Subcutaneous abdominal adipose tissue (tissue), 5 donors: Measurements from ENCODE around the gene SCARF1.

Experiments
- H3K27ac ChIP-seq: one replicate; pipeline ENCODE4 v1.7.0; 2013; ENCODE audit warnings: low read depth, mild to moderate bottlenecking, inconsistent platforms, low read length, moderate library complexity
- H3K27me3 ChIP-seq, 5 donors: one replicate each; pipeline ENCODE4 v1.7.0; 2013; ENCODE audit warnings: low read length in 5 of 5, inconsistent platforms in 1 of 5; ENCODE audit not compliant: control insufficient read depth in 5 of 5, insufficient read depth in 4 of 5
- H3K36me3 ChIP-seq, 5 donors: one replicate each; pipeline ENCODE4 v1.7.0; 2013; ENCODE audit warnings: low read length in 5 of 5; ENCODE audit not compliant: control insufficient read depth in 5 of 5, insufficient read depth in 5 of 5
- H3K4me1 ChIP-seq, 5 donors: one replicate each; pipeline ENCODE4 v1.7.0; 2013; ENCODE audit warnings: low read length in 5 of 5, mild to moderate bottlenecking in 3 of 5, moderate library complexity in 1 of 5; ENCODE audit not compliant: control insufficient read depth in 5 of 5, insufficient read depth in 5 of 5
- H3K4me3 ChIP-seq, 5 donors: one replicate each; pipeline ENCODE4 v1.7.0; 2013; ENCODE audit warnings: low read length in 5 of 5, low read depth in 1 of 5
- H3K9ac ChIP-seq, 5 donors: one replicate each; pipeline ENCODE4 v1.7.0; 2013; ENCODE audit warnings: low read length in 5 of 5, mild to moderate bottlenecking in 4 of 5, moderate library complexity in 3 of 5
- H3K9me3 ChIP-seq, 5 donors: one replicate each; pipeline ENCODE4 v1.7.0; 2013; ENCODE audit warnings: low read length in 5 of 5; ENCODE audit not compliant: control insufficient read depth in 5 of 5
- donor health status: healthy.
- donor health status: healthy.
- donor health status: healthy.
- donor health status: healthy.
- donor health status: healthy.

The SCARF1 gene

DNA sequence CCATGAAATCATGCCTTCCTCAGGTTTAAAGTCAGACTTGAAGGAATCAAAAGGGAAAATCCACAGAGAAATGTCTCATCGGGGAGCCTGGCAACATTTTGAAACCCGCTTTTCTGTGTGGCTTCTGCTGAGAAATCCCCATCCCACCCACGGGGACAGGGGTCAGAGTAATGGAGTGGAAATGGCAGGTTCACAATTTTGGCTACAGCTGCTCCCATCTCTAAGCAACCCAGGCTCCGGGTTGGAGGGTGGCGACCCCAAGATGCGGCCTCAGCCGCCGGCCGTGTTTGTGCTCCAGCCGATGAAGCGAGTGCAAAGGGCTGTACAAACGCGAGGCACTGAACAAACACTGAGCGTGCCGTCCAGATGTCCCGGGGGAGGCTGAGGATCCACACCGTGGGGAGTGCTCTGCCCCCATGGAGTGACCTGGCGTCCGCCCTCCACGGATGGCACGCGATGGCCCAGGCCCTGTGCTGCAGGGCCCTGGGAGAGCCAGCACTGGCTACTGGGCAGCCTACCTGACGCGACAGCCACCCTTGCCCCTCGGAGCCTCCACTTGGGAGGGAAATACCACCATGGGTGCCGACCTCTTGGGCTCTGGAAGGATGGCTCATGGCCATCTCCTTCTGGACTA is 39.1 kb downstream of the SCARF1 start:
- H3K9ac ChIP-seq: peak overlapping the region in 3 of 5 donors; percentile 39 to 48 (median 42)
- H3K4me1 ChIP-seq: peaks cover 5 to 49% (median 31%) of the 10 kb centered on the region in 5 donors
- peak overlapping the region; percentile 62 for H3K27ac ChIP-seq
- no peaks in the 10 kb centered on the region for H3K27me3 ChIP-seq
- H3K4me3 ChIP-seq: peak overlapping the region in 1 of 5 donors; percentile 20
- no peaks in the 10 kb centered on the region for H3K9me3 ChIP-seq
- peaks cover 0 to 21% (median 0%) of the 10 kb centered on the region in 5 donors for H3K36me3 ChIP-seq

DNA sequence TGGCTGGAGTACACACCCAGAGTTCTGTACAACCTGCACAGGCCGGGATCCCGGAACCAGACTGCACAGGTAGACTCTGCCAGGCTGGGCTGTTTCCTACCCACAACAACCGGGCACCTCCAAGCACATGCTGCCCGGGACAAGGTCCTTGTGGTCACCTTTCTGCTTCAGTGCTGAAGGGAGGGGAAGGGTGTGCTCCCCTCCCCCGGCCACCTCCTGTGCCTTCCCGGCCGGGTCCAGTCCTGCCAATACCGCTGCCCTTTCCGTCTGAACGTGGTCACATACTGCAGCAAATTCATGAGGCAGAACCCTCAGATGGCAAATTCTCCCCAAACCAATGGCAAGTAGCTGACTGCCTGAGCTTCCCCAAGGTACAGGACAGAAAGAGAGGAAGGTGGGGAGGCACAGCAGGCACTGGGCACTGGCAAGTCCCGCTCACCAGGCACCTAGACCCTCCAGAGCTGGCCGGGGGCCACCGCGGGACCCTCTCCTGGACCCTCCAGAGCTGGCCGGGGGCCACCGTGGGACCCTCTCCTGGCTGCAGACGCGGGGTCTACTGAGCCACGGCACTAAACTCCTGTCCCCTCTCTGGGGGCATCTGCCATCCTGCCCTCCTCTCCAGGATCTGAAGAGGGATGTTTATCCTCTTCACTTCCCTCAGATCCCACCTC is 39.7 kb downstream of the SCARF1 start:
- H3K4me1 ChIP-seq: peaks cover 5 to 43% (median 24%) of the 10 kb centered on the region in 5 donors

DNA sequence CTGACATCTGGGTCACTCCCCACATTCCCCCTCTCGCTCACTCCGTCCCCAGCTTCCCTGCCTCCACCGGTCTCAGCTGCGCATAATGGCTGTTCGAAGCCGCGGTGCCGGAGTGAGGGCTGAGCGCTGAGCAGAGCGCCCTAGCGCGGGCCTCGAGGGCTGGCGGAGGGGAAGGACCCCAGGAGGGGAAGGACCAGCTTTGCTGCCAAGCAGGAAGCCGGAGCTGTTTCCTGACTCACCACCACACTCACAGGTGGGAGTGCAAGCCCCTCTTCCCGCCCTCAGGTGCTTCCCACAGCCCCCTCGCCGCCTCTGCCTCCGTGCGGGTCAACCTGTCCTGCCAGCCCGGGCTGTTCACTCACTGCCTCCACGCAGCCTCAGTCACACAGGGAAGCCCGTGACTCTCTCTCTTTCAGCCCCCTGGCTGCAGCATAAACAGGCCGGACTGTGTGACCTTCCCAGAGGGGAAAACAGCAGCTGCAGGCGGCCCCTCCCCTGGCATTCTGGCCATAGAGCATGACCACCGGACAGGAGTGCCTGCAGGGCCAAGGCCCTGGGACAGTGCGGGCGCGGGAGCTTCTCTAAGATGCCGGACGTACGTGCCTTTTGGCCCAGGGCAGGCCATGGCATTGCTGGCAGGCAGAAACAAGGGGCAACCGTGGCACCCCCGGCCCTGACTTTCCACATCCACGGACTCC is 40.6 kb downstream of the SCARF1 start:
- peak overlapping the region in 1 of 5 donors; percentile 1 for H3K9ac ChIP-seq
- H3K9me3 ChIP-seq: no peaks in the 10 kb centered on the region

More for the DNA sequence above, 39.7 kb downstream of the SCARF1 start:
- Histone ChIP-seq H3K9ac (no peak overlapping the region), H3K27ac (no peak overlapping the region), H3K9me3 (no peaks in the 10 kb centered on the region), H3K4me3 (no peak overlapping the region), H3K36me3 (peaks cover 0 to 23% (median 0%) of the 10 kb centered on the region in 5 donors), H3K27me3 (no peaks in the 10 kb centered on the region)

DNA sequence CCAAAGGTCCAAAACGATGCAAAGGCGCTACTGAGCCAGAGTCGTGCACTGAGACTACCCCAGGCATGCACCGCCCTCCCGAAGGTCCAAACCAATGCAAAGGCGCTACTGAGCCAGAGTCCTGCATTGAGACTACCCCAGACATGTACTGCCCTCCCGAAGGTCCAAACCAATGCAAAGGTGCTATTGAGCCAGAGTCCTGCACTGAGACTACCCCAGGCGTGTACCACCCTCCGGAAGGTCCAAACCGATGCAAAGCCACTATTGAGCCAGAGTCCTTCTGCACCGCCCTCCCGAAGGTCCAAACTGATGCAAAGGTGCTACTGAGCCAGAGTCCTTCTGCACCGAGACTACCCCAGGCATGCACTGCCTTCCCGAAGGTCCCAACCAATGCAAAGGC is 44.0 kb downstream of the SCARF1 start:
- H3K9ac ChIP-seq: no peak overlapping the region
- H3K4me1 ChIP-seq: peaks cover 0 to 25% (median 9%) of the 10 kb centered on the region in 5 donors
- H3K9me3 ChIP-seq: no peaks in the 10 kb centered on the region
- H3K4me3 ChIP-seq: no peak overlapping the region
- no peak overlapping the region for H3K27ac ChIP-seq
- no peaks in the 10 kb centered on the region for H3K27me3 ChIP-seq
- peaks cover 0 to 22% (median 0%) of the 10 kb centered on the region in 5 donors for H3K36me3 ChIP-seq

More for the DNA sequence above, 40.6 kb downstream of the SCARF1 start:
- H3K27me3 ChIP-seq: no peaks in the 10 kb centered on the region
- no peak overlapping the region for H3K4me3 ChIP-seq
- H3K4me1 ChIP-seq: peaks cover 5 to 43% (median 24%) of the 10 kb centered on the region in 5 donors
- no peak overlapping the region for H3K27ac ChIP-seq
- H3K36me3 ChIP-seq: peaks cover 0 to 20% (median 0%) of the 10 kb centered on the region in 5 donors

DNA sequence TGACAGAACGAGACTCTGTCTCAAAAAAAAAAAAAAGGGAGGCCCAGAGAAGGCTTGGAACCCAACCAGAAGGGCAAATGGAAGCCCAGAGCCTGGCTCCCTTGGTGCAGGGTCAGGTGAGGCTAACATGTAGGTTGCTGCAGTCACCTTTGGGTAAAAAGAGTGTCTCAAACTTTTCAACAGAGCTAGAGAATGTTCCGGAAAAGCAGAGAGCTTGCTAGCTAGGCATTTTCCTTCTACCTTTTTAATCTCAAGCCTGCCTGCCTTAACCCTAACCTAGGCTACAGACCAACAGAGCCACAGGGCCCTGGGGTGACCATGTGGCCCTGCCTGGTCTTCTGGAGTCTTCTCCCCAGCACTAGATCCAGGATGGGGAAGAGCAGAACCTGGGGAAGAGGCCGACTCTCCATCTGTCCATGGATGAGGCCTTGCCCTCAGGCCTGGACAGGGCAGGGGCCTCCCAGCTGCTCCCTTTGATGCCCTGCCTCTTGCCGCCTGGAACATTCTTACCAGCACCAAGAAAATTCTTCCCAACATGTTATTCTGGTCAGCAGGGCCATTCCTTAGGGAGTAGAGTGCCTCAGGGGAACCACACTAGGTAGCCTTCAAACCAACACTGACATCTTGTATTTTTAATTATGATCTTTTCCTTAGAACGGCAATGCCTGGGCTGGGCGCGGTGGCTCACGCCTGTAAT is 47.0 kb downstream of the SCARF1 start:
- H3K27me3 ChIP-seq: no peaks in the 10 kb centered on the region
- peaks cover 0 to 4% (median 0%) of the 10 kb centered on the region in 5 donors for H3K4me1 ChIP-seq
- H3K27ac ChIP-seq: no peak overlapping the region
- H3K9ac ChIP-seq: no peak overlapping the region
- no peaks in the 10 kb centered on the region for H3K9me3 ChIP-seq
- no peak overlapping the region for H3K4me3 ChIP-seq
- peaks cover 0 to 14% (median 0%) of the 10 kb centered on the region in 5 donors for H3K36me3 ChIP-seq

DNA sequence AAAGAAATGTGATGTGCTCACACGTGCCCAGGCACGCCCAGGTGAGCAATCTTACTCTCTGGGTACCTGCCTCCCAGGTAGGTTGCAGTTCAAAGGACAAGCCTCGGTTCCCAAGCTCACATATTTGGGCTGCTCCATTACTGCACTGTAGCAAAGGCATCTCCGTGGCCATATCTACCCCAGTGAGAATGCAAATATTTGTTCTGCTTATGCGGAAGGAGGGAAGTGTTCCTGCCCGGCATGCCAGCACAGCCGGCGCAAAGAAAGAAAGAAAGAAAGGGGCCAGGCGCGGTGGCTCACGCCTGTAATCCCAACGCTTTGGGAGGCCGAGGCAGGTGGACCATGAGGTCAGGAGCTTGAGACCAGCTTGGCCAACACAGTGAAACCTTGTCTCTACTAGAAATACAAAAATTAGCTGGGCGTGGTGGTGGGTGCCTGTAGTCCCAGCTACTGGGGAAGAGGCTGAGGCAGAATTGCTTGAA is 47.6 kb downstream of the SCARF1 start:
- H3K4me3 ChIP-seq: no peak overlapping the region
- H3K36me3 ChIP-seq: peaks cover 0 to 18% (median 3%) of the 10 kb centered on the region in 5 donors
- peaks cover 0 to 4% (median 0%) of the 10 kb centered on the region in 5 donors for H3K4me1 ChIP-seq
- no peak overlapping the region for H3K27ac ChIP-seq
- no peak overlapping the region for H3K9ac ChIP-seq
- H3K9me3 ChIP-seq: no peaks in the 10 kb centered on the region
- no peaks in the 10 kb centered on the region for H3K27me3 ChIP-seq

DNA sequence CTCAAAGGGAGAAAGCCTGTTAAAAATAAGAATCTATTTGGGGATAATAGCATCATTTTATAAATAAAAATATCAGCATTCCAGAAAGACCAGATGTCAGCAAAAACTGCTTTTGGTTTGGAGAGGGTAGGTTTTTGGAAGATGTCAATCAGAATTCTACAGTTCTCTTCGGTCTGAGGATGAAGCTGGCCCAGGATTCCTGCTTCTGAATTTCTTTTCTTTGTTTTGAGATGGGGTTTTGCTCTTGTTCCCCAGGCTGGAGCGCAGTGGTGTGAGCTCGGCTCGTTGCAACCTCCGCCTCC is 52.0 kb downstream of the SCARF1 start:
- no peak overlapping the region for H3K4me3 ChIP-seq
- H3K4me1 ChIP-seq: peaks cover 5 to 23% (median 14%) of the 10 kb centered on the region in 5 donors
- no peak overlapping the region for H3K27ac ChIP-seq
- no peak overlapping the region for H3K9ac ChIP-seq
- no peaks in the 10 kb centered on the region for H3K9me3 ChIP-seq
- H3K27me3 ChIP-seq: no peaks in the 10 kb centered on the region
- peaks cover 0 to 37% (median 15%) of the 10 kb centered on the region in 5 donors for H3K36me3 ChIP-seq

DNA sequence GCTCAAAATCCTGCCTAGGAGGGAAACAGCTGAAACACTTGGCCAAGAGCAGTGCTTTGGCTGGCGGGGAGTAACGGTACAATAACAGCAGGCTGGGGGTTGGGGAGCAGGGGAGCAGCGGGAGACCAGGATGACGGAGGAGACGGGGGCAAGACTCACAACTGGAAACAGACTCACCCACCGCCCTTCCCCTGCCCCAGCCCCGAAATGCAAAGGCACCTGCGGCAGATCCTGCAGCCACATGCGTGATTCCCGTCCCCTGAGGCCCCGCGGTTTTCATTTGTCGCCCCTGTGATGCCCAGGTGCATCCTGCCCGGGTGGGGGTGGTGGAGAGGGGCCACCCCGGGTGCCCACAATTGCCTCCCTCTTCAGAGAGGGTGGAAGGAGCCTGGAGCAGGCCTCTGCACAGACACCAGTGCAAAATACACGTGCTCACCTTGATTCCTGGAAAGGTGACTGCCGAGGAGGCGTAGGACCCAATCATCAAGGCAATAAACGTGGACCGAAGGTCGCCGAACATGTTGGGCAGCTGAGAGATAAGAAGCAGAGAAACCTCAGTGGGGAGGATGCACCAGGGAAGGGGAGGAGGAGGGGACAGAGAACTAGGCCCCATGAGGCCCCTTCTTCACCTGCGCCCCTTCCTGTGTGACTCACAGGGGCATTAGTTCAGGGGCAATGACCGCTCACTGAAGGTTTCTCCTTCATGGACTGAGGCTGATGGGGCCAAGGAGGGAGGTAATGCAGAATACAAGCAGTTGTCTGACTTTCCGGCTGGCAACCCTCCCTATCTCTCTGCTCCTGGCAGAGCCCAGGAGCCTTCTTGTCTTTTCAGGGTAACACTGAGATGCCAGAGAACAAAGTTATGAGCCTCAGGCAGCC is 52.5 kb downstream of the SCARF1 start:
- no peaks in the 10 kb centered on the region for H3K27me3 ChIP-seq
- no peak overlapping the region for H3K4me3 ChIP-seq
- peaks cover 5 to 23% (median 14%) of the 10 kb centered on the region in 5 donors for H3K4me1 ChIP-seq
- no peak overlapping the region for H3K27ac ChIP-seq
- H3K9me3 ChIP-seq: no peaks in the 10 kb centered on the region
- no peak overlapping the region for H3K9ac ChIP-seq
- H3K36me3 ChIP-seq: peaks cover 0 to 35% (median 15%) of the 10 kb centered on the region in 5 donors

DNA sequence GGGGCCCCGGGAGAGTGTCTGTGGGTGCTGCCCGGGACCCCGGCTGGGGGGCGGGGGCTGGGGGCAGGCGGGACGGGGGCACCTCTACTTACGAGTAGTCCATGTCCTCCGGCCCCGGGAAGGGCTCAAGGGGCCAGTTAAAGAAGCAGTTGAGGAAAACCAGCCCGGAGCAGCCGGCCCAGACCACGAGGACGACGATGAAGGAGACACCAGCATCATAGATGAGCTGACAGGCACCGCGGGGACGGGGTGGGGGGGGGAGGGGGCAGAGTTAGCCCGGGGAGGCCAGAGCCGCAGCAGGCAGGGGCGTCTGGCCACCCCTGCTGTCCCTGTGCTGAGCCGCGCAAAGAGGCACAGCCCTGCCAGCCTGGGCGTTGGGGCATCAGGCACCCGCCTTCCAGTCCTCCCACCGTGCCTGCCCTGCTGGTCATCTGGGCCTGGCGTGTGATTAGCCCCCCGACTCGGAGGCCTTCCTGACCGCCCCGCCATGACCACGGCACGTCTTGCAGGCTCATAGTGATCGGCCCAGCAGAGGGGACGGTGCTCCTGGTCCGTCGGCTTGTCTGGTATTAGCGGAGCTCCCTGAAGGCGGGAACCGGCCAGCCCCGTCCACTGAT is 54.0 kb downstream of the SCARF1 start:
- Histone ChIP-seq H3K9me3 (no peaks in the 10 kb centered on the region), H3K27me3 (no peaks in the 10 kb centered on the region), H3K4me3 (no peak overlapping the region), H3K9ac (no peak overlapping the region), H3K36me3 (peaks cover 0 to 45% (median 20%) of the 10 kb centered on the region in 5 donors), H3K4me1 (peaks cover 5 to 25% (median 14%) of the 10 kb centered on the region in 5 donors), H3K27ac (no peak overlapping the region)
